ENCODE measurements around the gene TPK1. TPM values are rescaled to one million over a fixed set of nuclear protein-coding genes. Genes with fewer than 3 reads are reported as not detected.

TPK1 gene
- 16.1 TPM for total RNA-seq

DNA sequence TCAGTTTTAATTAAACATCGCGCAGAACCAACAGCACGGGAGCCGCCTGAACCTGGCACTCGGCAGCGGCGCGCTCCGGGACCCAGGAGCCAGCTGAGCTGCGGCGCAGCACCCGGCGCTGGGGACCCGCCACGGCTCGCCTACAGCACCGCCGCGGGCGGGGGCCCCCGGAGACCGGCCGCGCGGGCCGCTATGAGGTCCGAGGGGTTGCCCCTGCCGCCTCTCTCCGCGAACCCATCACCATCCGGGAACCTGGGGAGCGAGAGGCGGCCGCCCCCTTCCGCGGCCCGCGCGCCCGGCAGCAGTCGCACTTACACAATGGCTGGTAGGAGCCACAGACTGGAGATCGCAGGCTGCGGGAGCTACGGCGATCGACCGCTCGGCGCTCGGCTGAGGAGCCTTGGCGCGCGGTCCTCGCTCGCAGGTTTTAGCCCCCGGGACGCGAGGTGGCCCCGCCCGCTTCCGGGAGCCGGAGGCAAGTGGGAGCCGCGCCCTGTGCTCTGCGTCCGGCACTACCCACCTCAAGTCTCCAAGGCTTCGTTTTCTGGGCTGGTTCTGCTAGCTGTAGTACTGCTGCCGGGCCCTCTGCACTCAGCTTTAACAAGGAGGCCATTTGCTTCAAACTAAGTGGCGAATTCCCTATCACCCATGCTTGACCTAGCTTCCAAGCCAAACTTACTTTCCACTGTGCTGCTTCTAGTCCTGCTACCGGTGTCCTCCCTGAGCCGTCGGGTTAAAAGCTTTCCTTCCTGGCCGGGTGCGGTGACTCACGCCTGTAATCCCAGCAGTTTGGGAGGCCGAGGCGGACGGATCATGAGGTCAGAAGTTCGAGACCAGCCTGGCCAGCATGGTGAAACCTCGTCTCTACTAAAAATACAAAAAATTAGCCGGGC, at the start of gene TPK1:
TSS of gene TPK1 (minus strand) at position 402 of the 893 bp plus-strand sequence. CDS start 451 bp downstream, outside the sequence.

GRCh38 chr7:144403649-144404061, 432.2 kb downstream of the TPK1 start, which contains the start of gene NOBOX:
Gene NOBOX (minus strand): TSS chr7:144403693.

Small RNA genes within 50 kb of the gene (small RNA-seq; reads per million reads assigned to genes)
- gene RNU6ATAC40P (ENCODE audit: low replicate concordance) = not detected
